WTC11 (cell line): ENCODE measurements around the gene BCL7C. TPM values are rescaled to one million over a fixed set of nuclear protein-coding genes. Genes with fewer than 3 reads are reported as not detected.

ENCODE experiments used
- ATAC-seq: fragments of 200-7000 bp; cut with Tn5 transposase; 2 replicates; pipeline ENCODE4 v1.10.0; 2021; ENCODE audit warnings: mild to moderate bottlenecking, moderate library complexity
- CTCF ChIA-PET: fragments of 300-600 bp; sonication (Branson Sonifier 250); formaldehyde crosslinking; loops from one replicate; lab custom pipeline; 2021; ENCODE audit warnings: antibody characterized with exemption; lab: Charles Lee
- POLR2A ChIA-PET: fragments of 350-600 bp; sonication (Branson Sonifier 250); formaldehyde crosslinking; loops from one replicate; lab custom pipeline; 2021; ENCODE audit warnings: antibody characterized with exemption; lab: Charles Lee
- DNase-seq: peaks from one replicate; pipeline ENCODE4 v3.0.0; 2021; ENCODE audit warnings: low spot score
- H3K27ac Mint-ChIP-seq: 2 replicates; pipeline ENCODE4 v1.8.0; 2021; ENCODE audit warnings: mixed read lengths
- H3K27me3 Mint-ChIP-seq: 2 replicates; pipeline ENCODE4 v1.8.0; 2021; ENCODE audit warnings: low read depth, mild to moderate bottlenecking, moderate library complexity, mixed read lengths
- H3K36me3 Mint-ChIP-seq: 2 replicates; pipeline ENCODE4 v1.8.0; 2021; ENCODE audit warnings: mixed read lengths
- H3K4me1 Mint-ChIP-seq: 2 replicates; pipeline ENCODE4 v1.8.0; 2022; ENCODE audit warnings: mixed read lengths
- H3K4me3 Mint-ChIP-seq: 2 replicates; pipeline ENCODE4 v1.8.0; 2021; ENCODE audit warnings: mild to moderate bottlenecking, moderate library complexity, mixed read lengths
- H3K9me3 Mint-ChIP-seq: 2 replicates; pipeline ENCODE4 v1.8.0; 2021; ENCODE audit warnings: mixed read lengths
- AFF4 ChIP-seq: sonication (generic); formaldehyde crosslinking; IDR thresholded peaks from 2 replicates; pipeline ENCODE4 v1.8.1; 2023; ENCODE audit warnings: mild to moderate bottlenecking, missing genetic modification reagents, borderline replicate concordance
- ATF1 ChIP-seq: sonication (generic); formaldehyde crosslinking; IDR thresholded peaks from 2 replicates; pipeline ENCODE4 v1.8.1; 2023; ENCODE audit warnings: mild to moderate bottlenecking, moderate library complexity, missing genetic modification reagents
- CTCF ChIP-seq: fragments of 200-600 bp; IDR thresholded peaks from 2 replicates; pipeline ENCODE4 v1.8.0; 2022; ENCODE audit warnings: antibody characterized with exemption
- FOXK1 ChIP-seq: sonication (generic); formaldehyde crosslinking; IDR thresholded peaks from 2 replicates; pipeline ENCODE4 v1.8.0; 2022; ENCODE audit warnings: mild to moderate bottlenecking, moderate library complexity, missing genetic modification reagents
- JUN ChIP-seq: sonication (generic); formaldehyde crosslinking; IDR thresholded peaks from 2 replicates; pipeline ENCODE4 v1.8.0; 2023; ENCODE audit warnings: mild to moderate bottlenecking, missing genetic modification reagents
- NR1H2 ChIP-seq: sonication (generic); formaldehyde crosslinking; IDR thresholded peaks from 2 replicates; pipeline ENCODE4 v1.9.0; 2021; ENCODE audit warnings: mild to moderate bottlenecking, moderate library complexity, missing genetic modification reagents
- NR3C1 ChIP-seq: sonication (generic); formaldehyde crosslinking; conservative IDR thresholded peaks from 2 replicates; pipeline ENCODE4 v1.8.1; 2023; ENCODE audit warnings: low read depth, mild to moderate bottlenecking, missing genetic modification reagents
- PRRX2 ChIP-seq: fragments of 250-450 bp; sonication (Bioruptor Pico); IDR thresholded peaks from 2 replicates; pipeline ENCODE4 v1.8.0; 2021; ENCODE audit warnings: mild to moderate bottlenecking
- SOX15 ChIP-seq: fragments of 250-450 bp; sonication (Bioruptor Pico); IDR thresholded peaks from 2 replicates; pipeline ENCODE4 v1.9.0; 2021; ENCODE audit warnings: mild to moderate bottlenecking
- USF2 ChIP-seq: sonication (generic); formaldehyde crosslinking; IDR thresholded peaks from 2 replicates; pipeline ENCODE4 v1.8.1; 2023; ENCODE audit warnings: mild to moderate bottlenecking, missing genetic modification reagents, moderate library complexity
- ZNF121 ChIP-seq: sonication (generic); formaldehyde crosslinking; IDR thresholded peaks from 2 replicates; pipeline ENCODE4 v1.8.0; 2023; ENCODE audit warnings: missing genetic modification reagents
- ZNF219 ChIP-seq: sonication (generic); formaldehyde crosslinking; IDR thresholded peaks from 2 replicates; pipeline ENCODE4 v1.8.0; 2023; ENCODE audit warnings: missing genetic modification reagents, mild to moderate bottlenecking, borderline replicate concordance
- ZNF671 ChIP-seq: fragments of 250-450 bp; sonication (Bioruptor Pico); IDR thresholded peaks from 2 replicates; pipeline ENCODE4 v1.8.0; 2021; ENCODE audit warnings: mild to moderate bottlenecking
- total RNA-seq: library from RNA; stranded (reverse); gene quantifications from 3 replicates; pipeline ENCODE4 v1.2.3, GENCODE V29; 2021

The BCL7C gene
- total RNA-seq, 1 experiment from 2014 or later: 18.3 TPM

- TF ChIP-seq SOX15 (CRISPR knock-in tag) (no peak), AFF4 (no peak), ATF1 (CRISPR knock-in tag) (no peak)
Observed at GRCh38 chr16:30931068-30931650, 37.3 kb upstream of the BCL7C start (continued).

- TF ChIP-seq ZNF219 (CRISPR knock-in tag): no peak
- TF ChIP-seq USF2: no peak
- no peak for TF ChIP-seq ZNF121 (CRISPR knock-in tag)
- TF ChIP-seq CTCF: no peak
- TF ChIP-seq NR1H2 (CRISPR knock-in tag): no peak
- TF ChIP-seq AFF4: no peak
- TF ChIP-seq, all 79 proteins: peak for 0
- Mint-ChIP-seq H3K4me3 (no peak overlapping the region), H3K9me3 (no peaks in the 10 kb centered on the region), H3K27me3 (no peaks in the 10 kb centered on the region), H3K27ac (no peak overlapping the region), H3K4me1 (peaks cover 15% of the 10 kb centered on the region), H3K36me3 (peaks cover 32% of the 10 kb centered on the region)
- ChIA-PET POLR2A (no interaction called here), CTCF (interaction anchor here (1.0 kb wide), 1 partner anchor 12 kb away, joined by 5 read pairs; no protein-coding TSS in a partner anchor)
- DNase-seq (no peak), ATAC-seq (no peak)
Observed at GRCh38 chr16:30930160-30930571, 36.3 kb upstream of the BCL7C start.

- ATAC-seq (no peak), DNase-seq (no peak)
- H3K9me3 Mint-ChIP-seq: no peaks in the 10 kb centered on the region
- peaks cover 29% of the 10 kb centered on the region for H3K36me3 Mint-ChIP-seq
- no peak overlapping the region for H3K4me3 Mint-ChIP-seq
- H3K27ac Mint-ChIP-seq: no peak overlapping the region
- H3K27me3 Mint-ChIP-seq: no peaks in the 10 kb centered on the region
- peaks cover 20% of the 10 kb centered on the region for H3K4me1 Mint-ChIP-seq
- ChIA-PET CTCF (interaction anchor here (6.5 kb wide), 1 partner anchor 12 kb away, joined by 79 read pairs; no protein-coding TSS in a partner anchor), POLR2A (no interaction called here)
- TF ChIP-seq NR3C1 (CRISPR knock-in tag): no peak
- no peak for TF ChIP-seq PRRX2 (CRISPR knock-in tag)
- no peak for TF ChIP-seq JUN
- no peak for TF ChIP-seq FOXK1 (CRISPR knock-in tag)
- no peak for TF ChIP-seq ZNF671 (CRISPR knock-in tag)
Observed at GRCh38 chr16:30929167-30929566, 35.3 kb upstream of the BCL7C start.
